HG02981 (cell line): ENCODE results near the gene SLC35A3.
"Not testable (repeated sequence)": the region's sequence is repeated elsewhere in the genome, so short reads cannot be mapped to it uniquely, and the experiment has no call there.

Source experiments
- ATAC-seq: cut with Tn5 transposase; IDR thresholded peaks from one replicate; pipeline ENCODE4 v1.9.1; 2021; ENCODE audit warnings: mild to moderate bottlenecking, moderate library complexity; ENCODE audit not compliant: unreplicated experiment

Gene SLC35A3

GRCh38 chr1:99970713-99971255 is 988 bp downstream of the SLC35A3 start:
- no peak for ATAC-seq

GRCh38 chr1:99972066-99972465 is 2.3 kb downstream of the SLC35A3 start:
- ATAC-seq, result not testable (repeated sequence)

- ATAC-seq, result no peak
These were observed 5.7 kb downstream of the SLC35A3 start for GRCh38 chr1:99975529-99975928.

- ATAC-seq, result not testable (repeated sequence)
These were observed 7.5 kb downstream of the SLC35A3 start for GRCh38 chr1:99977326-99977725.

- no peak for ATAC-seq
These were observed 8.4 kb downstream of the SLC35A3 start for GRCh38 chr1:99978218-99978617.

GRCh38 chr1:99979091-99979490 is 9.3 kb downstream of the SLC35A3 start:
- ATAC-seq, result no peak

- no peak for ATAC-seq
These were observed 11.1 kb downstream of the SLC35A3 start for GRCh38 chr1:99980928-99981327.

- no peak for ATAC-seq
These were observed 16.9 kb downstream of the SLC35A3 start for GRCh38 chr1:99986656-99987225.

GRCh38 chr1:99988210-99988765 is 18.5 kb downstream of the SLC35A3 start:
- ATAC-seq, result no peak

GRCh38 chr1:99992044-99992722 is 22.4 kb downstream of the SLC35A3 start:
- ATAC-seq, result no peak

- ATAC-seq, result no peak
These were observed 23.1 kb downstream of the SLC35A3 start for GRCh38 chr1:99992760-99993467.

GRCh38 chr1:99993468-99993845 is 23.7 kb downstream of the SLC35A3 start:
- ATAC-seq, result no peak

- ATAC-seq, result no peak
These were observed 24.7 kb downstream of the SLC35A3 start for GRCh38 chr1:99994496-99994895.

- ATAC-seq, result no peak
These were observed 27.2 kb downstream of the SLC35A3 start for GRCh38 chr1:99996951-99997350.

- no peak for ATAC-seq
These were observed 31.7 kb downstream of the SLC35A3 start for GRCh38 chr1:100001462-100001861.

- ATAC-seq, result no peak
These were observed 35.6 kb downstream of the SLC35A3 start for GRCh38 chr1:100005424-100005823.

GRCh38 chr1:100006688-100007087 is 36.9 kb downstream of the SLC35A3 start:
- ATAC-seq, result no peak

- ATAC-seq, result no peak
These were observed 39.7 kb downstream of the SLC35A3 start for GRCh38 chr1:100009458-100009857.

- ATAC-seq, result no peak
These were observed 41.0 kb downstream of the SLC35A3 start for GRCh38 chr1:100010804-100011203.

- no peak for ATAC-seq
These were observed 49.4 kb downstream of the SLC35A3 start for GRCh38 chr1:100019220-100019619.

GRCh38 chr1:100023482-100023881 is 53.7 kb downstream of the SLC35A3 start:
- ATAC-seq, result no peak

GRCh38 chr1:100027212-100027611 is 57.4 kb downstream of the SLC35A3 start:
- ATAC-seq, result no peak
